Islet precursor cell (in vitro differentiated cells): ENCODE measurements around the gene JMJD6.

Experiments
- DNase-seq: peaks from one replicate; pipeline ENCODE4 v3.0.0-alpha.2; 2018

JMJD6 gene

DNA sequence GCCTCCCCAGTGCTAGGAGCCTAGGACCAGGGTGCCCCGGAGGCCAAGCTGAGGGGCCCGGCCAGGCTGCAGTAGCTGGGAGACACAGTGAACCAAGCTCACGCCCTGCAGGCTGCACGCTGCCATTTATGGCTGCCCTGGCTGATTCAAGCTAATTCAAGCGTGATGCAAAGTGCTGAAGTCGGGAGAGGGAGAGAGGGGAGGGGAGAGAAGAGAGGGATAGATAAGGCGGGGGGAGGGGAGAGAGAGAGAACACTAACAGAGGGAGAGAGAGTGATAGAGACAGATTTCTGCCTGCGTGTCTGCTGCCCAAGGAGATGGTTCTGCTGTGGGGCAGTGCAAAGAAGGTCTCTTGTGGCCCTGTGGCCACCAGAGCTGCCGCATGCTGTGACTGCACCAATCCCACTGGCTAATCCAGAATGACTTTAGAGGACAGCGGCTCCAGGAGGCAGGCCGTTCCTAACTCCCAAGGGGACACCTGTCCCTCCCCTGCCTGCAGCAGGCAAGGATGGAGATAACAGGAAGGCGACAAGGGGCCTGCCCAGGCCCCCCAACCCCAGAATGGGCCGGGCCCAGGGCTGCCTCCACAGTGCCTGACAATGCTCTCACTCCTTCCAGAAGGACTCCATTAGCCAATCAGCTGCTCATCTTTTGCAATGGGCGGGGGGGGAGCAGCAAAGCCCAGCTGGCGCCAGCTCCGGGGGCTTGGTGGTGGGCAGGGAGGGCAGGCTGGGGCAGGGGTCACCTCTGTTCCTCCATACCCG, 28.5 kb downstream of the JMJD6 start:
- peak; percentile 82 for DNase-seq

DNA sequence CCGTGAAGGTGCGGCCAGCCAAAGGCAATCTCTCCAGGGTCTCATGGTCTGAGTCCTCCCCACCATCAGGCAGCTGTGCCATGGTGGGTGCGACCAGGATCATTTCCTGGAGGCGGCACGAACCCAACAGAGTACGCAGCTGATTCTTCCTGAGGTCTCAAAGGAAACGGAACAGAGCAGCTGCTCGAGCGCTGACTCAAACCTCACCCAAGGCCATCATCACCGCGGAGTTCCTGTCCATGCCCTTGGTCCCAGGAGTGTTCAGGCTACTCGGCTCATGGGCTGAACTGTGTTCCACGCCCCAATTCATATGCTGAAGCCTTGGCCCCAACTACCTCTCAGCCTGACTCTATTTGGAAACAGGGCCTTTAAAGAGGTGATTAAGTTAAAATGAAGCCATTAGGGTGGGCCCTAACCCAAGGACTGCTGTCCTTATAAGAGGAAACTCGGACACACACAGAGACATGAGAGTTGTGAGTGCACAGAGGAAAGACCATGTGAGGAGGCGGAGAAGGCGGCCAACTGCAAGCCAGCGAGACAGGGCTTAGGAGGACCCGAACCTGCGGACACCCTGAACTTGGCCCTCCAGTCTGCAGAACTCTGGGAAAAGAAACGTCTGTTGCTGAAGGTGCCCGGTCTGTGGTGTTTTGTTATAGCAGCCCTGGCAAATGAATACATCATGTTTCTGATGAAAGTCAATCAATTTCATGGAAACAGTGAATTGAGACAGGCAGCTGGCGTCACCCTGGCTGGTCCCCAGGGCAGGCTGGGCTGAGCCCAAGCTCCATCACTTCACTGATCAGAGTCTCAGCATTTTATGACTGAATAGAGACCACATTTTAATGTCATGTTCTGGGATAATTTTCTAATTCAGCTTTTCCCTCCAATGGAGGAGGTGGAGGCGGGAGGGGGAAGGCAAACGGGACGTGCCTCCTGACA, 29.4 kb downstream of the JMJD6 start:
- no peak for DNase-seq

DNA sequence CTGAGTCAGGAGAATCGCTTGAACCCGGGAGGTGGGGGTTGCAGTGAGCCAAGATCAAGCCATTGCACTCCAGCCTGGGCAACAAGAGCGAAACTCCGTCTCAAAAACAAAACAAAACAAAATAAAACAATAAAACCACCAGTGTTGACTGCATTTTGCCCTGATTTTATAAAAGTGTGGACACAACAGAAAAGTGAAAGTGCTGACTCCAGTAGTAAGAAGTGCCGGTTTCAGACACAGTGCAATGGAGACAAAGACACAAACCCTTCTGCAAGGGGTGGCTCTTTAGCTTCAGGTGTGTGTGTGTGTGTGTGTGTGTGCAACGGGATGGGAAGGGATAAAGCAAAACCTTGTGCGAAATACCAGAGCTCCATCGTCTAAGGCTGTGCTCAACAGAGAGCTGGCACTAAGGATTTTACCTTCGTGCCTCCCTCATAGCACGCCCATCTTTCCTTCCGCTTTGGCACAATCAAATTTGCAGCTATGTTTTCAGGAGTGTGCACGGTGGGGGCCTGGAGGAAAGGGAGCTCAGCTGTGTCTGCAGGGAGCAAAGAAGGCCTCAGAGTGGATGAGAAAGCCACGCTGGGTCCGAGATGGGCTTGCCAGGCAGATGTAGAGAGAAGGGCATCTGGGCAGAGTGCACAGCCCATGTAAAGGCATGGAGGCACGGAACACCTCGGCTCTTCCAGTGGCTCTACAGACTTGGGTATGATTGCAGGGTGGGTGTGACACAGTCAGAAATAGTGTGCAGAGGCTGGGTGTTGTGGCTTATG, 31.2 kb downstream of the JMJD6 start:
- no peak for DNase-seq

DNA sequence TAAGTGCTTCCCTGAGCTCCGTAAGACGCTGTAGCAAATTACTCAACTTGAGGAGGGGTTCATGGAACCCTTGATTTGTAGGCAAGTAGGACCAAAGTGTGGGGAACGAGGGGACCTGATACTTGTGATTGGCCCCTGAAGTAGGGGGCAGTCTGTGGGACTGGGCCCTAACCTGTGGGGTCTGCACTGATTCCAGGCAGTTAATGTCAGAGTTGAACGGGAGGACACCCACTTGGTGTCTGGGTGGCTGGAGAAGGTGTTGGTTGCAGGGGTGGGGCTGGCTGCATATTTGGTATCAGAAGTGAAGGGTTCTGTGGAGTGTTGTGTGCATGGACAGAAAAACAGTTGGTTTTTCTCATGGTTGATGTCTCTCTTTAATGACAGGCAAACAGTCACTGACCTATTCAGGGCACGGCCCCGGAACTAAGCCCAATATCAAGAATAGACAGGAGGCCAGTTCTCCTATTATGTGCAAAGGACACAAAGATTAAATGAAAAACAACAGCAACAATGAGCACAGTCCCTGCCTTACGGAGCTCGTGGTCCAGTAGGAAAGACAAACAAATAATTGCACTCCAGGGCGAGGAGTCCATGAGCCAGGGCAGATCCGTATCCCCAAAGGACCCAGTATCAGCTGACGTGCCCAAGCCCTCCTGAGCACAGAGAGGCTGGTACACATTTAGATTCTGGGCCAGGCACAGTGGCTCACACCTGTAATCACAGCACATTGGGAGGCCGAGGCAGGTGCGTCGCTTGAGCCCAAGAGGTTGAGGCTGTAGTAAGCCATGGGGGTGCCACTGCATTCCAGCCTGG, 34.8 kb downstream of the JMJD6 start:
- DNase-seq: no peak

- DNase-seq: no peak
Measured at GRCh38 chr17:76690596-76691280, 35.7 kb downstream of the JMJD6 start.

GRCh38 chr17:76689859-76690258, 36.5 kb downstream of the JMJD6 start:
- DNase-seq: no peak

DNA sequence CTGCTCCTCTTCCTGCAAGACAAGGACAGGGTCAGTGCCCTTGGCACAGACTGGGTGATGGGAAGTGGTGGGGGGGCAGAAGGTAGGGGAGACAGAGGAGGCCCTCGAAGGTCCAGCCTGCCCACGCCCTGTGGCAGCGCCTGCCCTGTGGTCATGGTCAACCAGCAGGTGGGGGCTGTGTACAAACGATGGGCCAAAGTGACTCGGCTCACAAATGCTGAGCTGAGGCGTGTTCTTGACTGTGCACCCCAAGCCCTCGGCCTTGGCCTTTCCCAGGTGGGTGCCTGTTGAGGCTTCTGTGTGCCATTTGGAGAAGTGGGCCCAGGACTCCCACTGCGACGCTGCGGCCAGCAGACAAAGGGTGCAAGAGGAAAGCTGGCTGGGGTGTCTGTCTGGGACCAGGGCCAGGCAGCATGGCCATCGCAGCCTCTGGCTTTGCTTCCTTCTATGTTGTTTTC, 38.2 kb downstream of the JMJD6 start:
- DNase-seq: no peak

DNA sequence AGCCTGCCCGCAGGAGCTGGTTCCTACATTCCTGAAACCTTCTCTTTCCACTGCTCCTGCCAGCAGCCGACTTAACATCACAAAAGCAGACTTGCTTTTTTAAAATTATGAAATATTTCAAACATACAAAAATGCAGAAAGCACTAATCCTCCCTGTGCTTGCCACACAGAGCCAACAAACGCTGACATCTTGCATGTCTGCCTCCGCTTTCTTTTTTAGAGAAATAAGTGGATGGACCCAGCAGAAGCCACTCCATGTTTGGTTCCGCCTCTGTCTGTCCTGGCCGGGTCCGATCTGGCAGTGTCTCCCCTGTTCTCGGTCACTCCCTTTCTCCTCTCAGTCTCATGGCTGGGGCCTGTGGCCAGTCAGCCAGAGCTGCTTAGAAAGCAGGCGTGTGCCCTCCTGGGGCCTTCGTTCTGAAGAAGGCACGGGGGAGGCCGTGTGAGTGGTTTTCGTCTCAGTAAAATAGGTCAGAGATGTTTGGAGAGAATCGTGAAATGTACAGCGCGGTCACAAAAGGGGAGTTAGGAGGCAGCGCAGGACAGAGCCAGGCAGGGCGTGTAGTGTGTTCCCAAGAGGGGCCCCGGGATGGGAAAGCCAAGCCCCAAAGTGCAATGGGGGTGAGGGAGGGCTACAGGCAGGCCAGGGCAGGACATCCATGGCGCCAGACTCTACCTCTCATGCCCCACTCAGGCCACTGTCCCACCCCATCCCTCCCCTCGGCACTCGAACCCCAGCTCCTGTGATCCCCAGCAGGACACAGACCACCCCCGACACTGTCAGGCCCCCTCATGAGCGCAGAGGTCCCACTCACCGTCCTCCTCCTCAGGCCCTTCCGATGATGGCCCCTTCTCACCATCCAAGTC, 38.9 kb downstream of the JMJD6 start:
- no peak for DNase-seq

DNA sequence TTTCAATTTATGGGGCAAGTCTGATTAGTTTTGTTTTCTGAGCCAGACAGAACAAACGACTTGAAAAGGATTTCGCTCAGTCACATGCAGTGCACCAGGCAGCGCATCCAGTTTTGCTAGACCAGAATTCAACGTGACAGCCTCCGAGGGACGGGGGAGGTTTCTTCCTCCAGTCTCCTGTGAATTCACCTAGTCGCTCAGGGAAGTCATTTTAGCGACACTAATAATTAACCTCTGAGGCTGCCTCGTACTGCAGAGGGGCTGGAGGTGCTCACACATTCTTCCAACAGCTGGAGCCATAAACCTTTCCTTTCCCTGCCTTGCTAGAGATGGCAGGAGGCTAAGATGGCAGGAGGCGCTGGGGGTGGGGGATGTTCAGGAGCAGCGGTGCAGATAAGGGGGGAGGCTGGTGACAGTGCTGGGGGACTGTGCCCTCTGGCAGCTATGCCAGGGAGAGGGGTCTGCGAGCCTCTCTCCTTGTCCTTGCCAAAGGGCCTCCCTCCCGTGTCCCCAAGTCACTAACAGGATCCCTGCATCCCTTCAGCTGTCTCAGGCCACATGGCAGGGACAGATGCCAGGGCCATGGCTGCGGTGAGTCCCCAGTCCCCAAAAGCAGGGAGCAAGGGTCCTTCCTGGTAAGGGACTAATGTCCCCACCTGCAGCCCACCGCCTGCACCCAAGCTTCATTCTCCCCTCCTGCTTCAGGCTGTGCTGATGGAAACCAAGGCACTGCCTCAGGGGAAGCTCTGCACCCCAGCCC, 39.7 kb downstream of the JMJD6 start:
- DNase-seq: peak; percentile 73

DNA sequence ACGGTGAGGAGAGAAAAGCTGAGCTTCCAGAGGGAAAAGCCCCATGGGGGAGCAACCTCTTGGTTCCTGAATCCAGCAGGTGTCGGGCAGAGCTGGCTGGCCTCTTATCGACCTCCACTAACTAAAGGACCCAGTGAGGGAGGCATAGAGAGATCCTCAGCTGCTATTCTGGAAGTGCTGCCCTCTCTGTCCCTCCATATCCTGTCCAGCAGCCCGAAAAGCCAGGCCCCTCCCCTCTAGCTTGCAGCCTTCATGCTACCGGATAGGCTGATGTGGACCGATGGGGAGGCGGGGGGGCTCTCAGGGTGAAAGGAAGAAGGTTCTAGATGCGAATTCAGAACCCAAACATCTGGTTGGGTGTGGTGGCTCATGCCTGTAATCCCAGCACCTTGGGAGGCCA, 40.6 kb downstream of the JMJD6 start:
- DNase-seq: no peak

DNA sequence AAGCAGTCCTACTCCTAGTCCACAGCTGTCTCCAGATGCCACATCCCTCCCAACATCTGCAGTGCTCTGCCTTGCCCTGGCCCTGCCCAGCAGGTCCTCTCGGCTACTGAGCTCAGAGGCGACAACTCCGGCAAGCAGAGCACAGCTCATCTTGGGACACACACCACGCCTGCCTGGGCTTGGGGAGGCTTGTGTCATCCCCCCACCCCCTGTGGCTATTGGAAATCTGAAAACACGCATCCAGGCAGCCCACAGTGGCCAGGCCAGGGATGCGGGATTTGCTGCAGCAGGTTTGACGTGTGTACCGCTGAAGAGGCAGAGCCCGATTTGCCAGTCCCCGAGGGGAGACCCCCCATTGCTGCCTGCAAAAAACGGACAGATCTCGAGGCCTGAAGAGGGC, 41.0 kb downstream of the JMJD6 start:
- no peak for DNase-seq

GRCh38 chr17:76684756-76685155, 41.6 kb downstream of the JMJD6 start:
- no peak for DNase-seq

DNA sequence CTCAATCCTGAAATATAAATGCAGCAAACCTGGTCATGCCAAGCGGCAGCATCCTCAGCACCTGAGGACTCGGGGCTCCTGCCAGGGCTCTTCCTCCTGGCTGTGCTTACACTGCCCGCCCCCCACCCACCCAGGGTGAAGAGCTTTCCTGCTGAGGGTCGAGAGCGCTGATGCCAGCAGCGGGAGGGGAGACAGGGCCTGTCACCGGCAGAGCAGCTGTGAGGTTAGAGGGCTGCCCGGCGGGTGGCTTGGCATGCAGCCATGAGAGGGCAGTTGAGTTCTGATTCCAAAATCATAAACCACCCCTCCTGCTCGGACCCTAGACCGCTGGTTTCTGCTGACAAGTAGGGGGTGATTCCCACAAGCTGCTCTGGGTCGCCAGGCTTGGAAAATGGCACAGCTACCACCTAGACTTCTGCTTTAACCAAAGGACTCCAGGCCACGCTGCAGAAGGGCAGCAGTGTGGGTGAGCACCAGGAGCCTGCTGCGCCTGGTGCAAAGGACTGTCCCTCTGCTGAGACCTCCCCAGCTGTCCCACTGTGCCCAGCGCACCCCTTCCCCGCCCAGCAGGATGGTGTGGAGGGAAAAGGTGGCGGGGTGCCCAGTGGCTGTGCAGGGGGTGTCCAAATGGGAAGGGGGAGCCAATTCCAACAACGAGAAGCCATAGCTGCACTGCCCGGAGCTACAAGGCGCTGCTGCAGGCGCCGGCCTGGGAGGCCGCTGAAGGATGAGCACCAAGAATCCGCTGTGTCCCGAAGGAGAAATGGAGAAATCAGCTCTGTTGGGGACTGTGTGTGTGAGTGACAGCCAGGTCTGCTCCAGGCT, 42.3 kb downstream of the JMJD6 start:
- DNase-seq: no peak

- no peak for DNase-seq
Measured at GRCh38 chr17:76683011-76683755, 43.2 kb downstream of the JMJD6 start.

DNA sequence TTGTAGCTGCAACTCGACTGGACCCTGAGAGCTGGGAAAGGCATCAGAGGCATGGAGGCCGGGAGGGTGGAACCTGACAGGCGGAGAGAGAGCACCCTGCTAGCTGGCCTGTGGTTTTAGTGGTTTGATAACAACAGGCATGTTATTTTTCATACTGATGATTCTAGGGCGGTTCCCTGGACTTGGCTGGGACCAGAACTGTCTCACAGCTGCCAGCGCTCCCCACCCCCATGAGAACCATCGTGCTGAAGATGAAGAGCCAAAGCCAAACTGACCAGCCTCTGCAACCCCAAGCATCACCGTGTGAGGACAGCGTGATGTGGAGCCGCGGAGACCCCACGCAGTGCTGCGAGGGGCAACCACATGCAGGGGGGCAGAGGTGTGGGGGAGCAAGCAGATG, 44.1 kb downstream of the JMJD6 start:
- no peak for DNase-seq

DNA sequence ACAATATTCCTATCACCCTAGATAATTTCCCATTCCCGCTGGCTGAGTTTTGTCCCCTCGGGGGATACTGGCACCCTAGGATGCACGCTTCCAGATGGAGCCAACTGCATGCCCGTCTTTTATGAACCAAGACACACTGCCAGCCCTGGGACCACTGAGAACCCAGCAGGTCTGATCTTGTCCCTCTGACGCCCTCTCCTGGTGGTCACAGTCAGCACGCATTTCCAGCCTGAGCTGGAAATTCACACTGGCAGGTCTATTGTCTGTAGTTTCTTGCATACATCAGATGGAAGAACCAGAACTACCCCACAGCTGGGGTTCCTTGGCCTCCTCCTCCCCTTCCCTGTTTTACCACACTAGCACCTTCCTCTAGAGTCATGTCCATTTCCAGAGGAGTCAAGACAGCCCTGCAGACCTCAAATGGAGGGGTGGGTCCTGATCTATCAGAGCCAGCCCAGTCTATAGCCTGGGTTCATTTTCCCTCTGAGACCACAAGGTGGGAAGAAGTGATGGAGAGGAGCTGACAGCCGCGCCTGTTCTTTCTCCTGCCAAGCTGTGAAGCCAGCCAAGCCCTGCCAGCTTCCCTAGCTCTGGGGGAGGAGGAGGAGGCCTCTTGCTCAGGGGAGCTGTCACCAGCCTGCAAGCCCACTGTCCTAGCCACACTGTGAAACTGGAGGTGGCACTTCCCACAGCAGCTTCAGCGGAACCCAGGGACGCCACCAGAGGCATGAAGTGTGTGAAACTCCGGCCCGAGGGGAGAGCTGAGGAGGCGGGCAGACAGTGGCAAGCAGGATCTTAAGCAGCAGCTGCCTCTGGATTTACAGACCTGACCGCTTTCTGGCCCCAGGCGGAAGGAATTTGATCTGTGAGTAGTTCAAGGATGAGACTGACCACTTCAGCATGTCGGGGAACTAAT, 44.9 kb downstream of the JMJD6 start:
- DNase-seq: peak; percentile 97

- DNase-seq: no peak
Measured at GRCh38 chr17:76679239-76679638, 47.2 kb downstream of the JMJD6 start.
